GM18517 (cell line): Measurements from ENCODE around the gene TAS2R46.
"Not testable (repeated sequence)": the region's sequence is repeated elsewhere in the genome, so short reads cannot be mapped to it uniquely, and the experiment has no call there.

Source experiments
- ATAC-seq: cut with Tn5 transposase; IDR thresholded peaks from one replicate; pipeline ENCODE4 v1.9.1; 2021; ENCODE audit warnings: mild to moderate bottlenecking, moderate library complexity; ENCODE audit not compliant: unreplicated experiment

TAS2R46 gene

GRCh38 chr12:11040162-11040561 is 21.9 kb downstream of the TAS2R46 start:
- ATAC-seq: no peak

- no peak for ATAC-seq
Observed at GRCh38 chr12:11039171-11039570, 22.9 kb downstream of the TAS2R46 start.

GRCh38 chr12:11033959-11034358 is 28.1 kb downstream of the TAS2R46 start:
- not testable (repeated sequence) for ATAC-seq

GRCh38 chr12:11031307-11031706 is 30.8 kb downstream of the TAS2R46 start, which contains the start of gene TAS2R31:
TAS2R31 (minus strand) TSS chr12:11031407; CDS start chr12:11031335, 72 bp downstream.
- ATAC-seq: no peak

- no peak for ATAC-seq
Observed at GRCh38 chr12:11026118-11026517, 36.0 kb downstream of the TAS2R46 start.

- ATAC-seq: no peak
Observed at GRCh38 chr12:11023387-11023786, 38.7 kb downstream of the TAS2R46 start.

- no peak for ATAC-seq
Observed at GRCh38 chr12:11022520-11022919, 39.6 kb downstream of the TAS2R46 start, which contains the start of gene TAS2R19. TAS2R19 (minus strand) TSS chr12:11022620; CDS start chr12:11022571, 49 bp downstream.

GRCh38 chr12:11016937-11017336 is 45.2 kb downstream of the TAS2R46 start:
- ATAC-seq: no peak

- no peak for ATAC-seq
Observed at GRCh38 chr12:11015775-11016430, 46.2 kb downstream of the TAS2R46 start.

- ATAC-seq: no peak
Observed at GRCh38 chr12:11014234-11014633, 47.9 kb downstream of the TAS2R46 start.
